NCI-H2081 (cell line): Measurements from ENCODE around the gene TBL2.
"Not testable (repeated sequence)": the region's sequence is repeated elsewhere in the genome, so short reads cannot be mapped to it uniquely, and the experiment has no call there.

Experiments used
- DNase-seq, 2 experiments: peaks; one replicate each; lab custom pipeline; 2025; lab: John Stamatoyannopoulos, UW

Gene TBL2

DNA sequence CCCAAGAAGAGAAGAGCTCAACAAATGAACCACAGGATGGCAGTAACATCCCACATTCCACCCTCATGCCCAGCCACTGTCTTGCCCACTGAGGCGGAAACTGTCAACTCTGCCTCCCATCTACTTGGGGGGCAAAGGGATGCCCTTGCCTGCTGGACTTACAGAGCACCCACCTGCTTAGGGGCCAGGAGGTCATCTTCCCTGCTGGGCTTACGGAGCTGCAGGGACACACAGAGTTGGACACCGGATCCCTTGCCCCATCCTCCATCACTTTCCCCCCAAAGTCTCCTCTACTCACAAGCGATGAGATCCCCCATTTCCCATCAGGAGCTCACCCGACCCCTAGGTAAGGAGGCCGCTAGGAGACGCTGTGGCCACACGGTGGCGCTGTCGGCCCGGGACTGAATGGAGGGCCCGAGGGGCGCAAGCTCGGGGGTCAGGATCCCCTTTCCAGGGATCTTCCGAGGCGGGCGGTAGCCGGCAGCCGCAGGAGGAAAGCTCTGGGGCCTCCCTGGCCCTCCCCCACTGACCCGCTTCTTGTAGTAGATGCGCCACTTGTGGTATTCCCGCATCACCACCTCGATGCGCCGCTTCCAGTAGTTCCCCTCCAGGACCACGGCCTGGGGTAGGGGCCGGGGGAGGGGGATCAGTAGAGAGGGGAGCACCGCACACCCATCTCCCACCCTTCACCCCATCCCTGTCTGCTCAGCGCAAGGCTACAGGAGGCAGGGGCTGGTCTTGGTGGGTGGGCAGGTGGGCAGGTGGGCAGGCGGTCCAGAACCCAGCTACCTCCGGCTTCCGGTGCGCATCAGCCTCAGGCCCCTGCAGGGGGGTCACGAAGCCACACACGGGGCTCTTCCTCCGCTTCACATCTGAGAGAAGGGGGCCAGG lies 28.7 kb upstream of the TBL2 start:
- DNase-seq, result peak; percentile 15 to 38

DNA sequence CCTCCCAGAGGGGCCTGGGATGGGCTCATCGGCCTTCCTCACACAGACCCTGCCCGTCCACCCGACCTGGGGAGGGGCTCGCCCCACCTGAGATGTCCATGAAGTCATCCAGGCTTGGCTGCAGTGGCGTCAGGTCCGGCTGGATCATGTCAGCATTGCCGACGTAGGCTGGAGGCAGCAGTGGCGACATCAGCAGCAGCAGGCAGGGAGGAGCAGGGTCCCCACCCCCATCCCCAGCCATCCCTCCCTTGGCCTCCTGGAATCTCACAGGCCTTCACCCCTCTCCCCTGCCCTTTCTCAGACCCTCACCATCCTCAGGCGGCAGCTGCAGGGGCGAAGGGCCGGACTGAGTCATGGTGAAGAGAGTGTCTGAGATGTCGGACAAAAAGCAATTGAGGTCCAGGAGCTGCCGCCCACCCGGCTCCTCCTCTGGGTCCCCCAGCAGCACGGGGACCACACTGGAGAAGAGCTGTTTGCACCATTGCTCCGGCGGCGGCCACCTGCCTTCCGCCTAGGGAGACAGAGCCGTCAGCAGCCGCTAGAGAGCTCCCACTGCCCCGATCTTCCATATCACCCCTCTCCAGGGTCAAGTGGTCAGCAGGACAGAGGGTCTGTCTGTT lies 27.3 kb upstream of the TBL2 start:
- DNase-seq, result no peak

DNA sequence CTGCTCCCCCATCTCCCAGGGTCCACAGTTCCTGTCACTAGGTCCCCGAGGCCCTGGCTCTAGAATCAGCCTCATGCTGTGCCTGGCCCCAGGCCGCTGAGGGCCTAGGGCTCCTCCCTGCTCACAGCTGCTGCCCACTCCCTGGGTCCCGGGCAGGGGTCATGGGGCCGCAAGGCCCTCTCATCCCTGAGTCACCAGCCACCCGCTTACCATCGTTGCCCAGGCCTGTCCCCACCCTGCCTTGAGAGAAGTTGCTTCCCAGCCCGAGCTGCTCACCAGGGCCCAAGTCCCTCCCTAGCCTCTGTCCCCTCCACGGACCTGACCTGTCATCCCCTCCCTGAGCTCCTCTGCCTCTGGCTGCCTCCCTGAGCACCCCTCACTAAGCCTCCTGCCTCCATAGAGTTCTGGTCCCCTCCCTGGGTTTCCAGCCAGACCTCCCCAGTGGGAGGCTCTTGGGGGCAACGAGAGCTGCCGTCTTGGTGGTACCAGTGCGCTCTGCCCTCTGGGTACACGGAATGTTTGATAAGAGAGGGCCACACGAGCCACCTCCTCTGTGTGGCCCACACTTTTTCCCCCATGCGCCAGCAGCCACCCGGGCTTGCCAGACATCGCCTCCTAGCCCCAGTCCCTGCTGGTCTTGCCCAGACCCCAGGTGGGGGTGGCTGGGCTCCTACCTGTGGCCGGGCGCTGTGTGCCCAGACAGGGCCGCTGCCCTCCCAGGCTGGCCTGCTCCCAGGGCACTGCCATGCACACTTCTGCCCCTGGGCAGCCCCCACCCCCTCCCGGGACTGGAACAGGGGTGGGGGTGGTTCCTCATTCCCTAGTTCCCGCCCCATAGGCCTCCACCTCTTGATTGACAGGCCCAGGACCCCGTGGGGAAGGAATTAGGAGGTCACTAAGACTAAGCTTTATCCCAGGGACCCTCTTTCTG lies 24.6 kb upstream of the TBL2 start:
- no peak for DNase-seq

DNA sequence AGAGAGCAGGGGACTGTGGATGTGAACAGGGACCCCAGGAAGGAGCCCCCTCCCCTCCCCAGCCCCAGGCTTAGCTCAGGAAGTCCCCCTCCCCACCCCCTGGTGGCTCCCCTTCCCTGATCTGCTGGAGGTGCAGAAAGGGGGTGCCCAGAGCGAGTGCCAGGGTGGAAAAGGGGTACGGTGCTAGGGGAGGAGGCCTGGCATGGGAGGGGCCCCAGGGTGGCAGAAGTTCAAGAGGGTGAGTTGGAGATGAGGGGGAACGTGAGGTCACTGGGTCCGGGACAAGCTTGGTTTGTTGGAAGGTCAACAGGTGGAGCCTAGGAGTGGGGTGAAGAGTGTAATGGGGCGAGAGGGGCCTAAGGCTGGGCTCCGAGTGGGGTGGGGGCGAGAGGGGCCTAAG lies 21.5 kb upstream of the TBL2 start:
- no peak for DNase-seq

DNA sequence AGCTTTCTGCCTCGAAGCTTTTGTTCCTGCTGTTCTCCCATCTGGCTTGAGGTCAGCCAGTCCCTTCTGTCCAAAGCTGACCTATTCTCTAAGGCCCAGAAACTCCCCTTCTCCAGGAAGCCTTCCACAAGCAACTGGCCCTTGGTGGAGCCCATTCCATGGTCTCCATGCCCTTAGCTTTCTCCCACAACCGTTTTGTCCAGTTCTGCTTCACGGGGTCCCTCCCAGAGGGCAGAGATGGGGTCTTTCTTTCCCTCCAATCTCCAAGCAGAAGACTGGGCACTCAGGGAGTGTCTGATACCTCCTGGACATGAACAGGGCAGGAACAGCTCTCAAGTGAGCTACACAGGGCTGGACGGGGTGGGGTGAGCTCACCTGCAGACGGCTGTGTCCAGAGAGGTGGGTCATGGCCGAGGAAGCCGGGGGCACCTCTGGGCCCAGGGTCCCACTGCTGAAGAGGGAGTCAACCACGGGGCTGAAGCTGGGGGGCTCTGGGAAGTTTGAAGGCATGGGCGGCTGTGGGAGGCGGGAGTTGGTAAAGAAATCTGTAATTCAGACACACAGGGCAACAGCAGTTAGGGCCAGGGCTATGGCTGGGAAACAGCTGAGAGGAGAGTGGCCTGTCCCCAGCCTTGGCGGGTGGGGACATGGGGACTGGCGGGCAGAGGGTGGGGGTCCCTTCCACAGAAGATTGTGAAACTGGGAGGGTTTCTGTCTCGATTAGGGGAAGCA lies 20.9 kb upstream of the TBL2 start:
- DNase-seq, result no peak

DNA sequence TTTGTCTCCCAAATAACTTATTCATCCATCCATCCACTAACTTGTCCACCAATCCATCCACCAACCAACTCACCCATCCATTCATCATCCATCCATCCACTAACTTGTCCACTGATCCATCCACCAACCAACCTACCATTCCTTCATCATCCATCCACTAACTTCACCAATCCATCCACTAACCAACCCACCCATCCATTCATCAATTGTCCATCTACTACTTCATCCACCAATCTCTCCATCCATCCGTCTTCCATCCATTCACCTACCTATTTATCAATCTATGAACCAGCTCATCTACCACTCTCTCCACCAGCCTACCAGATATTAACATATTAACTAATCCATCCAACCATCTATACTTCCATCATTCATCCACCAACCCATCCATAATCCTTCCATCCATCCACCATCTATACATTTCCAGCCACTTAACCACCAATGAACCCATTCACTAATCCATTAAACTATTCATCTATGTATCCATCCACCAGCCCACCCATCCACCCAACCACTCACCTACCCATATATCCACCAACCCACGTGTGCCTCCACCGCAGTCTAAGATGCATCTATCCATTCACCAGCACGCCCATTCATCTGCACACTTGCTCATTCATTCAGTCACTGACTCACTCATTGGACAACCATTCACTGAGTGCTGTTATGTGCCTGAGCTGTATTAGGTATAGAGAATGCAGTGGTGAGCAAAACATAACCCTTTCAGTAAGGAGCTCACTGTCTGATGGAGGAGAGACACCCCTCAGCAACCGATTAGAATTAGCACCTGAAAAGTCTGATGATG lies 19.8 kb upstream of the TBL2 start:
- no peak for DNase-seq

DNA sequence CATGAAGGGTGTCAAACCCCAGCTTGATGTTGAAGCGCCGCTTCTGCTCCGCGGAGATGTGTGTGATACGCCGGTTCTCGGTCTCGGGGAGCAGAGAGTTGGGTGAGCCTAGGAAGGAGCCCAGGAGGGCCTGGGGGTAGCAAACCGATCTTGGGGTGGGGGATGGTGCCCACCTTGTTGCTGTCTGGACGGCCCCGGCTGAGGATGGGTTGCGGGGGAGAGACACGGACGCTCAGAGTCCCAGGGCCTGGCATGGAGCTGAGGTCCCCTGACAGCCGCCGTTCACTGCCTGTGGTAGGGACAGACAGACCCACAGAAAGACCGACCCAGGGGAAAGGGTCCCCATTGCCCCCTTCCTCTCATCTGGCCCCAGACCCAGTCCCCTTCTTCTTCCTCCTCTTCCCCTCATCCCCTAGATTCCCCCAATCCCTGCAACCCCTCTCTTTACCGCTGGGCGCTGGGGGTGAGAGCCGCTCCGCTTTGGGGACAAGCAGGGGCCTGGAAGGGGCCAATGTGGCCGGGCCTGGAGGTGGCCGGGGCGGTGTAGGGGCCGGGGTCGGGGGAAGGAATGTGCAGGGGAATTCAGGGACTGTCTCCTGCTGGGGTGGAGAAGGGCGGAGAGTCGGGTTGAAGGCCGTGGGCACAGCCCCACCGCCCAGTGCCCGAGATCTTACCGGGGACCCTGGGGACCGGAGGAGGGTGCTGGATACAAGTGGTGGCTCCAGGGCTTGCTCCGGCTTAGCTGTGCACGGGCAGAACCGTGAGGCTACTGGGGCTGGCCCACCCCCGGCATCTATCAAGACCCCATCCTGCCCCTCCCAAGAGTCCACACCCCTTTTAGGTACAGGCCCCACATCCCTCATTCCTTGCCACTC lies 18.0 kb upstream of the TBL2 start:
- no peak for DNase-seq

DNA sequence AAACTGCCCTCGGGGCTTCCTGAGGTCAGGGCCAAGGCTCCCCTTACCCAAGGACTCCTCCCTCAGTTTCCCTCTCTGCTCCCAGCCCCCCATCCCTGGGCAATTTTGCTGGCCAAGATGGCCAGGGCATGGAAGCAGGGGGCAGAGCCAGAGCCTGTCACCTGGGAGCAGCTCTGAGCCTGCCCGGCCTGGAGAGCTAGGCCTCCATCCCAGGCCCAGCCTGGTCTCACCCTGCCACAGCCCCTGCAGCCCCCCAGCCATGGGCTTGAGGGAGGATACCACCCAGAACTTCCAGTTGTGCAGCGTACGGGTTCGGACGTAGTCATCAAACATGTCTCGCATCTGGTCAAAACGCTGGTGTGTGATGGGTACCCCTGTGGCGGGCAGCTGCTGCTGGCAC lies 17.0 kb upstream of the TBL2 start:
- no peak for DNase-seq

DNA sequence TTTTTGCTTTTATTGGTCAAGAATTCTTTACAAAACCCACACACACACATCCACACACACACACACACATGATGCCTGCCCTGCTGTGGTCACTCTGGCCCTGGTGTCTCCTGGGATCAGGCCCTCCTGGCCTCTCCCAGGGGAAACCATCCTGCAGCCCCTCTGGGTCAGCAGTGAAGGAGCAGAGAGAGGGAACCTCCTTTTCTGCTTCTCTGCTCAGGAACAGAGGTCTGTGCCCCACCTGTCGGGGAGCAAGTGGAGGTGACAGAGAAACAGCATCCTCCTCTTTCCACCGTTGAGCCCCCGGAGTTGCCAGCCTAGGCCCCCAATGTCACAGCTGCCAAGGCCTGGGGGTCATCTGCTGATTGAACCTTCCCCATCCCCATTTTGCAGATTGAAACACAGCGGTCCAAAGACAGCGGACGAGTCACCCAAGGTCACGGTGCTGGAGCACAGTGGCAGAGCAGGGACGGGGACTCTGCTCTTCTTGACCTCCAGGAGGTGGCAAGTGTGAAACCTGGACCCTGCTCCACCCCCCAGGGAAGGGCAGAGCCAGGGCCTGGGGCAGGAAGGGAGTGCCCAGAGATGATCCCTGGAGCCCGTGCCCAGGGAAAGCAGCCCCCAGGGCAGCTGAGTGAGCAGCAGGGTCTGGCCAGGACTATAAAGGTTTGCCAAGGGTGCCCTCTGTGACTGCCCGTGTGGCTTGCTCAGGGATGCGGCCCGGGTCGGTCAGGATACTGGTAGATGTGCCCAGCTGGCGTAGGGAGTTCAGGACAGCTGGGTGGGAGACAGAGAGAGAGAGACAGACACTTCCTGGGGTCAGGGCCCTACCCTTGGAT lies 15.0 kb upstream of the TBL2 start:
- no peak for DNase-seq

DNA sequence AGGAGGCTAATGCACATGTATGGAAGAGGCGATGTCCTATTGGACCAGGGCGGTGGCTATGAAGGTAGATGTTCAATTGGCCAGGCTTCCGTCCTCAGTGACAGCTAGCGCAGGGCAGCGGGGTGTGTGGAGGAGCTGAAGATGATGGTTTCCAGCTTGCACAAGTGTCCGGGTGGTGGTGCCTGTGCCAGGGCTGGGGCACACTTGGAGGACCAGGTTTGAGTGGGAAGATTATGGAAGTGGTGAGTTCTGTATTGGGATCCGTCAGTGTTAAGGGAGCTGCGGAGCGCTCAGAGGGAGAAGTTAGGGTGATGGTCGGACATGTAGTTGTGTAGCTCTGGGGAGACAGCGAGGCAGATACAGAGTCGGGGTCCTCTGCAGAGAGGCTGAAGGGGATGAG lies 8.5 kb upstream of the TBL2 start:
- no peak for DNase-seq

DNA sequence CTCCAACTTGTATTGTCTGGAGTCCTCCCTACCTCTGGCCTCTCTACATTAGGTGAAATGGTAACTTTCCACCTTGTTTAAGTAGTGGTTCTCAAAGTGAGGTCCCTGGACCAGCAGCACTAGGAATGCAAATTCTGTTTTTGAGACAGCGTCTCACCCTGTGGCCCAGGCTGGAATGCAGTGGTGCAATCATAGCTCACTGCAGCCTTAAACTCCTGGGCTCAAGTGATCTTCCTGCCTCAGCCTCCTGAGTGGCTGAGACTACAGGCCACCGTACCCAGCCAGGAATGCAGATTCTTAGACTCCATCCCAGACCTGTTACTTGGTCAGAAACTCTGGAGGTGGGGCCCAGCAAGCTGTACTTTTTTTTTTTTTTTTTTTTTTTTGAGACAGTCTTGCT lies 6.8 kb upstream of the TBL2 start:
- DNase-seq, result no peak

DNA sequence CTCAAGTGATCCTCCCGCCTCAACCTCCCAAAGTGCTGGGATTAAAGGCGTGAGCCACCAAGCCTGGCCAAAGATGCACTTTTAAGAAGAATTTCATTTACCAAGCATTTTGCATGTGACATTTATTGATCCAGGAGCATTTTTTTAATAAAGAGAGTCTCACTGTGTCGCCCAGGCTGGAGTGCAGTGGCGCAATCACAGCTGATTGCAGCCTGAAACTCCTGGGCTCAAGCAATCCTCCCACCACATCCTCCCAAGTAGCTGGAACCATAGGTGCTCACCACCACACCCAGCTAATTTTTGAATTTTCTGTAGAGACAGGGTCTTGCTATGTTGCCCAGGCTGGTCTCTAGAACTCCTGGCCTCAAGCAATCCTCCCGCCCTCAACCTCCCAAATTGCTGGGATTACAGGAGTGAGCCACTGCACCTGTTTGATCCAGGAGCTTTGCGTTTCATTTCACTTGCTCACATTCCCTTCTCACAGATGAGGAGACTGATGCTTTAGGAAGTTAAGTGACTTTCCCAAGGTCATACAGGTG lies 4.4 kb upstream of the TBL2 start:
- no peak for DNase-seq

DNA sequence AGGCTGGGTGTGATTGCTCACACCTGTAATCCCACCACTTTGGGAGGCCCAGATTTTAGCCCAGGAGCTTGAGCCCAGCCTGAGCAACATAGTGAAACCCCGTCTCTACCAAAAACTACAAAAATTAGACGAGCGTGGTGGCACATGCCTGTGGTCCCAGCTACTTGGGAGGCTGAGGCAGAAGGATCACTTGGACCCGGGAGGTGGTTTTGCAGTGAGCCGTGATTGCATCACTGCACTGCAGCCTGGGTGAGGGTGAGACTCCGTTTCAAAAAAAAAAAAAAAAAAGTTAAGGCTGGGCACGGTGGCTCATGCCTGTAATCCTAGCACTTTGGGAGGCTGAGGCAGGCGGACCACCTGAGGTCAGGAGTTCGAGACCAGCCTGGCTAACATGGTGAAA lies 2.6 kb upstream of the TBL2 start:
- DNase-seq, result not testable (repeated sequence)

DNA sequence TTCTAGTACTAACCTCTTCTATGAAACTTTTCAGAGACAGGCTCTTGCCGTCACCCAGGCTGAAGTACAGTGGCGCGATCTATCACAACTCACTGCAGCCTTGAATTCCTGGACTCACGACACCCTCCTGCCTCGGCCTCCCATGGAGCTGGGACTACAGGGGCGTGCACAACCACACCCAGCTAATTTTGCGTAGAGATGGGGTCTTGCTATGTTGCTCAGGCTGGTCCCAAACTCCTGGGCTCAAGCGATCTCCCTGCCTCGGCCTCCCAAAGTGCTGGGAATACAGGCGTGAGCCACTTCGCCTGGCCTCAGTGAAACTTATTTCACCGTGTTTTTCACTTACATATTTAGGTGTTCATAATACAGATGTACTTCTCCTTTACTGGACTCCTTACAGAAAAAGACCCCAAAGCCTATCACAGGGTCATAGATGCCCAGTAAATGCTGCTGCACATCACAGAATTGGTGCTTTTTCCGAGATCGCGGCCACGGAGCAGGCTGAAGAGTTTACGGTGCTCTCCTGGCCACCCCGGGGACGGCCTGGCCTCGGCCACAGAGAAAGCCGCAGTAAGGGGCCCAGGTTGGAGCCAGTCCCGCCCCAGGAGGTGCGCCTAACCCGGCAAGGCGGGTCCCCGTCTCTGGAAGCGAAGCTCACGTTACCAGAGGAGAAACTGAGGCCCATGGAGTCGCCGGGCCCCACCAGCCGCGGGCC lies 595 bp downstream of the TBL2 start:
- DNase-seq, result no peak

DNA sequence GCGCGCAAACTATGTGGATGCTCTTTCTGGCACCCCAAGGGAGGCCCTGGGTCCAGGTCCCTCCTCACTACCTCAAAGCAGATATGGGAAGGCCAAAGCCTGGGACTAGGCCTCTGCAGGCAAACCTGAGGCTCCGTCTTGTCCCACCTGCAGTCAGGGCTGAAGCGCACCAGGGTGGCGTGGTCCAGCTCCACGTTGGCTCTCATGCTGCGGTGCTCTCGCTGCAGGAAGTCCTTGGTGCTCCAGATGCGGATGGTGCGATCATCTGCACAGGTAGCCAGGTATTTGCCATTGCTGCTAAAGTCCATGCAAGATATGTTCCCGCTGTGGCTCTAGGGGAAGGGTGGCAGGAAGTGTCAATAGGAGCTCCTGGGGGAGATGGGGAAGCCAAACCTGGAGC lies 4.6 kb downstream of the TBL2 start:
- DNase-seq, result no peak

DNA sequence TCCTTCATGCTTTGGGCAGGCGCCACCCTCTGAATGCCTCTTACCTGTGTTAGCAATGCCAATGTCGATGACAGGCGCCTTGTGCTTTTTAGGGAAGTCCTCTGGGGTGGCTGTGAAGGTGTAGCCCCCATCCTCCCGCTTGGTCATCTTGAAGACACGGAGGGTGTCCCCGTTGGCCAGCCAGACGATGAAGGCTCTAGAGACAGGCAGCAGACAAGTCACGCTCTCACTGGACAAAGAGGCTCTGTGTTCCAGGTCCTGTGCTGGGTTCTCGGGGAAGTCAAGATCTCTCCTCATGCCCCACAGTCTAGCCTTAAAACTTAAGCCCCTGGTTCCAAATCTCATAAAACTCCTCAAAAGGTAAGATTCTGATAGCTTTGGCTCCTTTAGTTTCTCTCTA lies 5.1 kb downstream of the TBL2 start:
- DNase-seq, result no peak

DNA sequence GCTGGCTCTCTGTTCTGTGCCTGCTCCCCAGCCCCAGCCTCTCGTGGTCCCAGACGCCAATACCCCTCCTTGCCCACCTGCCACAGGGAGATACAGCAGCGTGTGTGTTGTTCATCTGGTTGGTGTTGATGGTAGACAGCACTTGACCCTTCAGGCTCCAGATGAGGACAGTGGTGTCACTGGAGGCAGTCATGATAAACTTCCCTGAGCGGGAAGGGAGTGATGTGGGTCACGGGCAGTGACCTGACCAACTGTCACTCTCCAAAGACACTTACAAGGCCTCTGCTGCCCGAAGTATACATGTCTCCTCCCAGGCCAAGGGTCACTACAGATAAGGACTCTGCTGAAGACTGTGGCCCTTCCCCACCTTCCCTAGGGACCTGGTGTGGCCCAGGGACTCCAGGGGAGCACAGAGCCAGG lies 5.6 kb downstream of the TBL2 start:
- DNase-seq, result no peak

DNA sequence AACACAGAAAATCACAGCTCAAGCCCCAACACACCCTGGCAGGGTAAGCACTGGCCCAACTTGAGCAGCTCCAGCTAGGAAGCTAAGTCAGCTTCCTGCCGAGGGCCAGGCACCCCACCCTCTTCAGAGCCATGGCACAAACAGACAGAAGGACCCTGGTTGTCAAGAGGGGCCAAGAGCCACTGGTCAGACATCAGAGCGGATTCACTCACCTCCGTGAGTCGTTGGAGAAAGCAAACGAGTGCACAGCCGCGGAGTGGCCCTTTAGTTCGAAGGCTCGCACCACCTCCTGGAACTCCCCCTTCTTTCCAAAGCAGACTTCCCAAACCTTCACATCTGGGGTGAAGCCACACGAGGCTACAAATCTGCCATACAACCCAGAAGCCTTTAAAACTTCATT lies 7.4 kb downstream of the TBL2 start:
- no peak for DNase-seq
